Measurements from ENCODE around the gene ZBTB38. TPM values are rescaled to one million over a fixed set of nuclear protein-coding genes. Genes with fewer than 3 reads are reported as not detected.
A peak's percentile ranks its signal among the peaks of the same experiment; 100 is the strongest.

Gene ZBTB38
- total RNA-seq, 1 donor from 2014 or later, result 117 TPM

DNA sequence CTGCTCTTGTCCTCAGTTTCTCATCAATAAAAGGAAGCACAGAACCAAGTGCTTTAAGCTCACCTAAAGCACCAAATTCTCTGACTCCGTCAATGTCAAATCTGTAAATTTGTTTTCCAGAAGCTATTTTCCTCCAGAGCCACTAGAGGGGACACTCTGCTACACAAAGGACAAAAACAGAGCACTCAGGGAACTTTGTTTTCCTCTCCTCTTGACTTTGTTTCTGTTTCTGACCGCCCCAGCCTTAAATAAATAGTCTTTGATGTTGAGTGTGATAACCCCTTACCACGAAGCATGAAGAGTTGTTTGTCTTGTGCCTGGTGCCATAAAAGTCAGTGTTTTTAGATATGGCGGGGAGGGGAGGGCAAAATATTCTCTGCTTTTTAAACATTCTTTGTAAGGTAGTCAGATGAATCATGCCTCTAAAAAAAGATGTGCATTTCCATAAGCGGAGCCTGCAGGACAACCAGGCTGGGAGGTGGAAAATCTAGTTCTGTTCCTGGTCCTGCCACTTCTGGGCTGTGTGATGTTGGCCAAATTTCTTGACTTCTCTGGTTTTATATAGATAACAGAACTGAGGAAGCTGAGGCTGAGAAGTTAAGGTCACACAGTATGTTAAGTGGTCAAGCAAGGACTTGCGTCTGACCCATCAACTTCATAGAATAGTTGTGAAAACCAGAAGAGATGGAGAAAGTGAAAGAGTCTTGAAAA, 7.3 kb upstream of the ZBTB38 start:
- ATAC-seq, result peak; percentile 85
- intact Hi-C loops (cut with DNase I), result no loop called here
- DNase-seq (ENCODE audit: low spot score), result no peak

- no peak for DNase-seq (ENCODE audit: low spot score)
- ATAC-seq, result no peak
- intact Hi-C loops (cut with DNase I), result no loop called here
These were observed 5.6 kb upstream of the ZBTB38 start for GRCh38 chr3:141362736-141363135.

DNA sequence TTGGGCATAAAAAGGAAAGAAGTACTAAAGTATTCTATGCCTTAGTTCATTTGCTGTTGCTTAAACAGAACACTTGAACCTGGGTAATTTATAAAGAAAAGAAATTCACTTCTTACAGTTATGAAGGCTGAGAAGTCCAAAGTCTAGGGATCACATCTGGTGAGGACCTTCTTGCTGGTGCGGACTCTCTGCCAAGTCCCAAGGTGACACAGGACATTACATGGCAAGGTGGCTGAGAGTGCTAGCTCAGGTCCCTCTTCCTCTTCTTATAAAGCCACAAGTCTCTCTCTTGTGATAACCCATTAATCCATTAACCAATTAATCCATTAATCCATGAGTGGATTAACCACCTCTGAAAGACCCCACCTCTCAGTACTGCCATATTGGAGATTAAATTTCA, 3.1 kb upstream of the ZBTB38 start:
- ATAC-seq, result no peak
- intact Hi-C loops (cut with DNase I), result no loop called here
- no peak for DNase-seq (ENCODE audit: low spot score)

GRCh38 chr3:141366285-141367037, 1.8 kb upstream of the ZBTB38 start:
- intact Hi-C loops (cut with DNase I), result no loop called here
- ATAC-seq (no peak), DNase-seq (ENCODE audit: low spot score) (no peak)

DNA sequence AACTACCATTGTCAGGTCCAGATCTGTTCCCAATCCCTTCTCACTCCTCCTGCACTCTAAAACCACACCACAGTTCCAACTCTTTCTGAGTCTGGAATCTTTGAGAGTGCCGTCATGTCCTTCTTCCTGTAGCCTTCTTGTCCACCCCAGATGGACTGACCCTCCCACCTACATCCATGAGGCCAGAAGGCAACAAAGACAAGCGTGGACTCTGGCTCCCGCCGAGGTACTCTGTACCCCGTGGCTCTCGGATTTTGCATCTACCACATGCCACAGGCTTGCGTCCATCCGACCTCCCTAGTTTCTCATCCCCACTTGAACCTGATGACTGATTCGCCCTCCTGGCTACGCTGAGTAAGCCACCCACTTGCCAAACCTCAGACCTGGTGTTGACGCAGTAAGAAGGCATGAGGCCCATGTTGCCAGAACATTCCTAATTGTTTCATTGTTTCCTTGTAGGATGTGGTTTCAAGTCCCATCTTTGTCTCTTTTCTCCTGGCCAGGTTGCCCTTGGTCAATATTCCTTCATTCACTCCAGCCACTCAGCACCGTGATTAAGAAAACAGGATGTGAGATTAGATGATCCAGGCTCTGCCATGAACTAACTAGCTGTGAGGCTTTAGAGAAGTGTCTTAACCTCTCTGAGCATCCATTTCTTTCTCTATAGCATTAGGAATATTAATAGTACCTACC, 1.1 kb upstream of the ZBTB38 start:
- no peak for DNase-seq (ENCODE audit: low spot score)
- no peak for ATAC-seq
- intact Hi-C loops (cut with DNase I), result no loop called here

DNA sequence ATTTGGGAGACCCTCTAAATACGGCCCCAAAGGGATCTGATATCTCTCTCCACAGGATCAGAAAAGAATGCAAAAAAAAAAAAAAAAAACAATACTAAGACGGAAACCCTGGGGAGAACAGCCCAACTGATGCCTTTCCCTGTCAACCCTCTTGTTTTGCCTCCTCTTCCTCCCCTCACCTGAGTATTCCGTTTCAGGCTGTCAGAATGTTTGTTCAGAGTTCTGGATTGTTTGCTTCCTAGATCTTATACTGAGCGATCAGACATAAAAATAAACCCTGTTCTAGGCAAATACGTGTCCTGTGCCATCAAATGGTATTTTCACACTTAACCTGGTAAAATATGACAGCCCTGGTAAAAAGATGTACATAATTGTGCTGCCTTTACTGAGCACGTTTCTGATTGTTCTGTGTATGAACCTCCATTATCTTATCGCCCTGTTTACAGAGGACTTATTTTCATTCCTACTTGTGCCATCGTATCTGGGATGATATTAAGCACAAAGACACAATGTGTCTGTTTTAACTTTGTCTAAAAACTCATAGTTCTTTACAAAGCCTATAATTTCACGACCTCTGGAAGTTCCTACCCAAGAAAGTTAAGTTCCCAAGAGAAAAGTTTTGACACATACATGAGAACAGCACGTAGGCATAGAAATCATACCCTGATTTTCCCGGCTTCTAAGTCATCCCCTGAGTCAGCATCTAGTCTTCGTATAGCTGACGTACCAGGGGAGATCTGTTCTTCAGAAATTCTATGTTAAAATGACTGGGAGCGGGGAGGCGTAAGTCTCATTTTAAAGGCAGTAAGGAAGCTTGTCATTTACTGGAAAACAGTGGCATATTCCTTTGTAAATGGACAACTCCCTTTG, 856 bp downstream of the ZBTB38 start:
- intact Hi-C loops (cut with DNase I), result no loop called here
- ATAC-seq (no peak), DNase-seq (ENCODE audit: low spot score) (no peak)

DNA sequence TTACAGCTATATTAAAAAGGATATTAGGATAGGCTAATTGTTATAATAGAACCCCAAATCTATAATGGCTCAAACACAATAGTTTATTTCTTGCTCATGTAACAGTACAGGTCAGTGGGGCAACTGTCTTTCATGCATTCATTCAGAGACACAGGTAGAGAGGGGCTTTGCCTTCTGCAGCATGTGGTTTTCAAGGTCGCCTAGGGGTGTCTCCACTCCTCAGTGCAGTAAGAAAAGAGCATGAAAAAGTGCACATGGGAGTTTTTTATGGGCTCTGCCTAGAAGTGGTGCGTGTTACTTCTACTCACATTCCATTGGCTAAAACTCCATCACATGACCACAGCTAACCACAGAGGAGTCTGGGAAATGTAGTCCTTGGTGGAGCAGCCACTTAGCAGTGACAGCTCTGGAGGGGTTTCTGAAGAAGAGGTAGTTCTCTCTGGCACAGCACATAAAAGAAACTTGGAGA, 1.8 kb downstream of the ZBTB38 start:
- ATAC-seq, result peak; percentile 84
- intact Hi-C loops (cut with DNase I), result no loop called here
- no peak for DNase-seq (ENCODE audit: low spot score)

DNA sequence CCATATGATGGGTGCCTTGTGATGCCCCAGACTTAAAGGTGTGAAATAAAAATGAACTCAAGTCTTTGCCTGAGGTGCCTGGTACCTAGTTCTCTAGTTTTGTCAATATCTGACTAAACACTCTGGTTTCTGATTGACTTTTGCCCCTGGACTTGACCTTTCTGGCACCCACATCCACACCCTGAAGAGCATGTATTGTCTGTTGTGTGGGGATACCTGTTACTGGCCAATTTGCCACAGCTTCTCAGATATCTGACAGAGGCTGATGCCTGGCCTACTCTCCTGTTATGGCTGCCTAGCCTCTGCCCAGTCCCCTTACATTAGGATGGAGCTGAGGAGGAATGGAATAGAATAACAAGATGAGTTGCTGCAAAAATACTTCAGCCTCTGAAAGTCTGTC, 3.6 kb downstream of the ZBTB38 start:
- intact Hi-C loops (cut with DNase I), result no loop called here
- no peak for DNase-seq (ENCODE audit: low spot score)
- no peak for ATAC-seq

- no peak for DNase-seq (ENCODE audit: low spot score)
- ATAC-seq, result no peak
- intact Hi-C loops (cut with DNase I), result no loop called here
These were observed 4.4 kb downstream of the ZBTB38 start for GRCh38 chr3:141372656-141373055.

DNA sequence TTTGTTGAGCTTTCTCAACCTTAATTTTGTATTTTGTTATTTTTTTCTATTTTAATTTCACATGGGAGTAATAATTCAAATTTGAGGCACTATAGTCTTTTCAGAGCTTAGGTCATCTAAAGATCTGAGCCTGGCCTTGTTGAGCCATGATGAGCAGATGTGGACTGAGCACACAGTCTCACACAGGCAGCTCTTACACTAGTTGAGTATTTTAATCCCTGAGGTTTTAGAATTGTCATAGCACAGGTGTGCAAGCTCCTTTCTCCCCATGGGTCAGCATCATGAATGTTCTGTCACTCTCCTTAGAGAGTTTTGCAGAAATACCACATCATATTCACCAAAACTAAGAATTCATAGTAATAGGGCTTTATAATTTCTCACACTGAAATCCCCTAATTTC, 4.9 kb downstream of the ZBTB38 start:
- no peak for ATAC-seq
- intact Hi-C loops (cut with DNase I), result no loop called here

GRCh38 chr3:141373768-141374526, 5.6 kb downstream of the ZBTB38 start:
- ATAC-seq, result no peak
- intact Hi-C loops (cut with DNase I), result no loop called here

More for the DNA sequence above, 4.9 kb downstream of the ZBTB38 start:
- no peak for DNase-seq (ENCODE audit: low spot score)

DNA sequence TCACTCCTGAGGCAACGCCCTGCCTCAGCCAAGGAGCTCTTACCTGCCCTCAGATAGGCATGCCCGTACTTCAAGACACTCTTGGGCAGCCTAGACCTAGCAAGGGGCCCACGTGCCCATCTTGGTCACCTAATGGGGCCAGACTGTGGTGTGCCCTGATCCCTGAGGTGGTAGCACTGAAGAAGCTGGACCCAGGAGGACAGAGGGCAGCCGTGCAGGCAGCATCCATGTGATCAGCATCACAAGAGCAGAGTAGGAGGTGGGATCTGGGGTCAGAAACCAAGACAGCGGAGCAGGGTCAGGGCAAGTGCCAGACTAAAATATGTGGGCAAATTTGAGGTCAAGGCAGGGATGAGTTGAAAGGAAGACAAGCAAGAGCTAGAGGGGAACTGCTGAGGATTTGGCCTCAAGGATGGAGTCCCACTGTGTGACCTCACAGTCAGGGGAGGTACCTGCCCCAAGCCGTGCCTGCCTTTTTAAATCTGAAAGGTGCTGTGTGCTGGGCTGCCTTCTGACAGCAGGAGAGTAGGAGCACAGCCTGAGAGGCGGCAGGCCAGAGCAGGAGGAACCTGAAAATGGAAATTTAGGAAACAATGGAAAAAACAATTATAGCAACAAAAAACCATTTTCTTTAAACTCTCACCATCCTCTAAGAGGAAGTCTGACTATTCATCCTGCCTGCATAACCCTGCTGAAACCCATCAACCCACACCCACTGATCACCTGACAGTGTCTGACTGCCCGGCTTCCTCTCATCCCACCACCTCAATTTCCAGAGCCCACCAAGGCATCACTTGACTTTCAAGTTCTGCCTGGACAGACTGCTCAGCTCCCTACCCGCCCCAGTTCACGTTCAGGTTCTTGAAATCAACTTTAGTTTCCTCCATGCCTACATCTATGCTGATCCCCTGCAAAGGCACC, 7.3 kb downstream of the ZBTB38 start:
- no peak for DNase-seq (ENCODE audit: low spot score)
- intact Hi-C loops (cut with DNase I), result no loop called here
- no peak for ATAC-seq

More at GRCh38 chr3:141373768-141374526, 5.6 kb downstream of the ZBTB38 start:
- no peak for DNase-seq (ENCODE audit: low spot score)

DNA sequence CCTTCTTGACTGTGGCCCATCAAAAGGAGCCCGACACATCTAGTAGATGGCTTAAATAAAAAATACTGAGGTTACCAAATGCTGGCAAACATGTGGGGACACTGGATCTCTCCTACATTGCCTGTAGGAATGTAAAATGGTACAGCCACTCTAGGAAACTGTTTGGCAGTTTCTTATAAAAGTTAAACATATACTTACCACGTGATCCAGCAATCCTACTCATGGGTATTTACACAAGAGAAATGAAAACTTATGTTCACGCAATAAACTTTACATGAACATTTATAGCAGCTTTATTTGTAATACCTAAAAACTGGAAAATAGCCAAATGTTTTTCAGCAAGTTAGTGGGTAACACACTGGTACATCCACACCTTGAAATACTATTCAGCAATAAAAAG, 9.1 kb downstream of the ZBTB38 start:
- intact Hi-C loops (cut with DNase I), result no loop called here
- ATAC-seq (no peak), DNase-seq (ENCODE audit: low spot score) (no peak)

DNA sequence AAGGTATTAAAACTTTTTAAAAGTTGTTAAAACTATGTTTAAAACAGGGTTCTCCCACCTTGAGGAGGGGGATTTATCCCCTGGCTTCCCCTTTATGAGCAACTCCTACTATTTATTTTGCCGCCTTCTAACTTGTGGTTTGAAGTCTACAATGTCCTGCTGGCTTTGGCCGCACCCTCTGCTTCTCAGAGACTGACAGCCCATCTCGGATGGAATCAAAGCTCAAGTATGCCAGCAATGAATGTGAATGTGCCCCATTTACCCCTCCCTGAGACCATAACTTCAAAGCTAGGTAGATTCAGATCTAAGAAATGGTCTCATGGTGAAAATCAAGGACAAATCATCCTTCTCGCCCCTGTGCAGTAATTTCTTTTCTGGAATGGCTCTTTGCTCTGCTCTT, 10.3 kb downstream of the ZBTB38 start:
- intact Hi-C loops (cut with DNase I), result no loop called here
- ATAC-seq (no peak), DNase-seq (ENCODE audit: low spot score) (no peak)

DNA sequence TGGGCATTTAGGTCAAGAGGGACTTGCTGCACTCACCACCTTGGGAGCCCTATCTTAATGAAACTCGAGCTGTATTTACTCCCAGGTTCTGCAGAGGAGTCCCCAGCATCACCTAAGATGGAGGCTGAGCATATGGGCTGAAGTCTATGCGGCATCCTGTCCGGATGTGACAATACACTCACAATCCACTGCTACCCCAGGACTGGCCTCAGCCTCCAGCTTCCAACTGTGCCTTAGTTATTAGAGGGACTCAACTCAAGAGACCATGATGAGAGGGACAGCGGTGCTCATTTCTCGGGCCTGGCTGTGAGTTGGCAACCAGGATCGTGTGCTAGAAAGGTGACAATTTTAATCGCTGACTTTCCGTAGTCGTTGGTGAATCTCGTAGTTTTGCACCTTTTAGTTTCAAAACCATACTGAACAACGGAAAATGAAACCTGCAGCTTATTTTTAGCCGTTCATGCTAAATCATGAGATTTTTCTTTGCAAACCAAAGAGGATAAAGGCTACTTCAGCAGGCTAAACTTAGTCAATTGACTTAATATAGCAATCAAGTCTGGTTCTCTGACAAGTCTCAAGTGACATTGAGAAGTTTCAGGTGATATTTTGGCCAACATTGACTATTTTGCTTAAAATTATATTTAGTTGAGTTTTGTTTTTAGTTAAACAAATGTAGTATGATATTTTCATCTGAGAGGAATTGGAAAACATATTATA, 11.1 kb downstream of the ZBTB38 start:
- ATAC-seq (no peak), DNase-seq (ENCODE audit: low spot score) (no peak)
- intact Hi-C loops (cut with DNase I), result no loop called here

DNA sequence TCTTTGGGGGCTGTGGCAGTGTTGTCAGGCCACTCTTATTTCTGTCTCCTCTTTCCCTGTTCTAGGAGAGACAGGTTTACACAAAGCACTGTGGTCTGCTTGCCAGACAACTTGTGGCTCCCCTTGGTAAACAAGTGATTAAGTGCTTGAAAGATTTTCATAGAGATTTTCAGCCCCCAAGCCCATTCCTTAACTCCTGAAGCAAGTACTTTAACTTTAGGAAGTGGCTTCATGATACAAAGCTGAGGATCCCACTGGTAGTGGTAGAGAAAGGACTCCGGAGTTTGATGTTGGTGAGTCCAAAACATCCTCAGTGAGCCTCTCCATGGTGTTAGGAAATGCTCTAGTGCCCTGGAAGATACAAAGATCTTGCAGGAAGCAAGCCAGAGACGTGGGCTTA, 12.0 kb downstream of the ZBTB38 start:
- intact Hi-C loops (cut with DNase I), result no loop called here
- ATAC-seq (no peak), DNase-seq (ENCODE audit: low spot score) (no peak)

- intact Hi-C loops (cut with DNase I), result no loop called here
- no peak for ATAC-seq
- no peak for DNase-seq (ENCODE audit: low spot score)
These were observed 12.7 kb downstream of the ZBTB38 start for GRCh38 chr3:141380987-141381386.
